GM21367 (cell line): Measurements from ENCODE around the gene GLT1D1.
A peak's percentile ranks its signal among the peaks of the same experiment; 100 is the strongest.
"Not testable (repeated sequence)": the region's sequence is repeated elsewhere in the genome, so short reads cannot be mapped to it uniquely, and the experiment has no call there.

Source experiments
- ATAC-seq: cut with Tn5 transposase; IDR thresholded peaks from one replicate; pipeline ENCODE4 v1.9.1; 2021; ENCODE audit not compliant: unreplicated experiment

Gene GLT1D1

GRCh38 chr12:128852885-128853599, at the start of gene GLT1D1:
Gene GLT1D1 (plus strand): TSS chr12:128853478. CDS start chr12:128853582, 104 bp downstream.
- ATAC-seq = no peak

- ATAC-seq = no peak
Measured at GRCh38 chr12:128803788-128804187, 49.5 kb upstream of the GLT1D1 start.

- no peak for ATAC-seq
Measured at GRCh38 chr12:128804762-128805161, 48.5 kb upstream of the GLT1D1 start.

- not testable (repeated sequence) for ATAC-seq
Measured at GRCh38 chr12:128805406-128805805, 47.9 kb upstream of the GLT1D1 start.

GRCh38 chr12:128806573-128806972, 46.7 kb upstream of the GLT1D1 start:
- ATAC-seq = no peak

GRCh38 chr12:128807161-128807724, 46.0 kb upstream of the GLT1D1 start:
- ATAC-seq = no peak

GRCh38 chr12:128808651-128809050, 44.6 kb upstream of the GLT1D1 start:
- no peak for ATAC-seq

GRCh38 chr12:128810182-128811127, 42.8 kb upstream of the GLT1D1 start:
- peak; percentile 75 for ATAC-seq

GRCh38 chr12:128811806-128812205, 41.5 kb upstream of the GLT1D1 start:
- no peak for ATAC-seq

GRCh38 chr12:128813392-128813791, 39.9 kb upstream of the GLT1D1 start:
- ATAC-seq = no peak

- ATAC-seq = no peak
Measured at GRCh38 chr12:128813883-128814282, 39.4 kb upstream of the GLT1D1 start.

GRCh38 chr12:128814411-128815261, 38.6 kb upstream of the GLT1D1 start:
- ATAC-seq = no peak

GRCh38 chr12:128815779-128816642, 37.3 kb upstream of the GLT1D1 start:
- no peak for ATAC-seq

- ATAC-seq = no peak
Measured at GRCh38 chr12:128816643-128816920, 36.7 kb upstream of the GLT1D1 start.

GRCh38 chr12:128817111-128818015, 35.9 kb upstream of the GLT1D1 start:
- ATAC-seq = peak; percentile 32

- ATAC-seq = peak; percentile 29
Measured at GRCh38 chr12:128818065-128819022, 34.9 kb upstream of the GLT1D1 start.

- ATAC-seq = no peak
Measured at GRCh38 chr12:128819293-128820144, 33.8 kb upstream of the GLT1D1 start.
